Neural crest cell (in vitro differentiated cells): ENCODE data around the gene DIP2C. TPM values are rescaled to one million over a fixed set of nuclear protein-coding genes. Genes with fewer than 3 reads are reported as not detected.

ENCODE experiments used
- DNase-seq: peaks from one replicate; pipeline ENCODE4 v3.0.0; 2021; ENCODE audit warnings: low read depth, mixed read lengths, low spot score
- H3K27ac Mint-ChIP-seq: one replicate; pipeline ENCODE4 v1.8.0; 2021; ENCODE audit warnings: mild to moderate bottlenecking, mixed read lengths; ENCODE audit not compliant: unreplicated experiment
- H3K27me3 Mint-ChIP-seq: 2 replicates; pipeline ENCODE4 v1.8.0; 2021; ENCODE audit warnings: low read depth, mild to moderate bottlenecking, mixed read lengths
- H3K36me3 Mint-ChIP-seq: 2 replicates; pipeline ENCODE4 v1.8.0; 2021; ENCODE audit warnings: low read depth, mild to moderate bottlenecking, mixed read lengths
- H3K4me1 Mint-ChIP-seq: 2 replicates; pipeline ENCODE4 v1.8.0; 2021; ENCODE audit warnings: mixed read lengths
- H3K4me3 Mint-ChIP-seq: one replicate; pipeline ENCODE4 v1.8.0; 2021; ENCODE audit warnings: mild to moderate bottlenecking, mixed read lengths
- H3K9me3 Mint-ChIP-seq: 2 replicates; pipeline ENCODE4 v1.8.0; 2021; ENCODE audit warnings: mixed read lengths
- CTCF ChIP-seq: fragments of 200-600 bp; sonication (generic); conservative IDR thresholded peaks from 2 replicates; pipeline ENCODE4 v1.5.0; 2021; ENCODE audit warnings: antibody characterized with exemption, mild to moderate bottlenecking
- total RNA-seq: library from RNA; stranded (reverse); gene quantifications from 2 replicates; pipeline ENCODE4 v1.2.1, GENCODE V29; 2021

Gene DIP2C
- total RNA-seq, 1 donor from 2014 or later, result 21.7 TPM

GRCh38 chr10:234708-235406 lies 454.6 kb downstream of the DIP2C start:
- TF ChIP-seq CTCF, result no peak
- H3K4me3 Mint-ChIP-seq, result no peak overlapping the region
- H3K36me3 Mint-ChIP-seq, result peaks cover 7% of the 10 kb centered on the region
- no peaks in the 10 kb centered on the region for H3K9me3 Mint-ChIP-seq
- H3K27ac Mint-ChIP-seq, result peak overlapping the region; percentile 37
- no peaks in the 10 kb centered on the region for H3K4me1 Mint-ChIP-seq
- H3K27me3 Mint-ChIP-seq, result no peaks in the 10 kb centered on the region
- no peak for DNase-seq

DNA sequence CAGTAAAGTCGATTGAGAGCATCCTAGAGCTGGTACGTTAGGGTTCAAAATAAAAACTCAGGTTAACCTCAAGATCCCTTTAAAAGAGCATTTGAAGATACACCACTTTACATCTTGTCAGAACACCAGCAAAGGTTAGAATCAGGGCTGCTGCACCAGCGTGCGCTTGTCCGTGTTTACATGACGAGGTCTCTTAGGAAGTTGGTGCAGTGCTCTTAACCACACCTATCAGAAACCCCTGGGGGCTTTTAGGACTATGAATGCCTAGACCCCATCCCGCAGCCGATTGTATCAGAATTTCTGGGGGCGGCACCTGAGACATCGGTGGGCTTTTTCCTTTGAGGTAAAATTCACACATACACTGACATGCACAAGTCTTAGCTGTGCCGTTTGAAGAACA lies 456.6 kb downstream of the DIP2C start:
- H3K27ac Mint-ChIP-seq, result no peak overlapping the region
- H3K4me3 Mint-ChIP-seq, result no peak overlapping the region

DNA sequence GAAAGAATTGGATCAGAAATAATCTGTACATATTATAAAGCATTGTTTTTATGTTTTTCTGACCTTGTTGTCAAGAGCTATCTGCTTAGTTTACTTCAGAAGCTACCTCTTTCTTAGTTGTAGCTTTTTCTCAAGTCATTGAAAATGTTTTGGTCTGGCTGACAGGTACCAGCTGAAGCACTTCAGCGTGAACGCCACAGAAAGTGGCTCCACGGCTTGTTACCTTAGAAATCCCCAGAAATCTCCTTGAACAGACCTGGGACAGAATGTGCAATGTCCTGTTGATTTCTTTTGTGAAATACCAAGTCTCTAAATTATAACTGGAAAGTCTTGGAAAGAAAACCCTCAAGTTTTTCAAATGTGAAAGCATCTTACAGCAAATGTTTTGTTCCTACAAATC lies 457.4 kb downstream of the DIP2C start:
- H3K27me3 Mint-ChIP-seq, result no peaks in the 10 kb centered on the region
- DNase-seq, result no peak
- H3K4me3 Mint-ChIP-seq, result no peak overlapping the region
- H3K27ac Mint-ChIP-seq, result no peak overlapping the region
- no peaks in the 10 kb centered on the region for H3K4me1 Mint-ChIP-seq
- no peak for TF ChIP-seq CTCF
- peaks cover 3% of the 10 kb centered on the region for H3K36me3 Mint-ChIP-seq
- no peaks in the 10 kb centered on the region for H3K9me3 Mint-ChIP-seq

More for the DNA sequence above, 456.6 kb downstream of the DIP2C start:
- no peak for TF ChIP-seq CTCF
- Mint-ChIP-seq H3K4me1 (no peaks in the 10 kb centered on the region), H3K36me3 (peaks cover 3% of the 10 kb centered on the region), H3K9me3 (no peaks in the 10 kb centered on the region), H3K27me3 (no peaks in the 10 kb centered on the region)
- no peak for DNase-seq

DNA sequence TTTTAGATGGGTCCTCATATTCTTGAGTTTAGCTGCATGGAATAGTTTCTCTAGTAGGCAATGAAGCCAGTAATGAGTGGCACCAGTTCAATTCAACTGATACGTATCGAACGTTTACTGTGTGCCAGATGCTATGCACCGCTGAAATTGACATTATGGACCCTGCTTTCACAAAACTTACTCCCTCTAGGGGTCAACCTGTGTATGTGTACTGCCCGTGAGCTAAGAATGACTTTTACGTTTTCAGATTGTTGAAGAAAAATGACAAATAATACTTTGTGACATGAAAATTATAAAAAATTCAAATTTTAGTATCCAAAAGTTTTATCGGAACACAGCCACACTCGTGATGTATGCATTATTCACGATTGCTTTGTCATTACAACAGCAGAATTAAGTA lies 458.7 kb downstream of the DIP2C start:
- Mint-ChIP-seq H3K27me3 (no peaks in the 10 kb centered on the region), H3K36me3 (no peaks in the 10 kb centered on the region), H3K27ac (no peak overlapping the region), H3K4me1 (no peaks in the 10 kb centered on the region), H3K9me3 (no peaks in the 10 kb centered on the region), H3K4me3 (no peak overlapping the region)
- TF ChIP-seq CTCF, result peak; percentile 65
- DNase-seq, result no peak

DNA sequence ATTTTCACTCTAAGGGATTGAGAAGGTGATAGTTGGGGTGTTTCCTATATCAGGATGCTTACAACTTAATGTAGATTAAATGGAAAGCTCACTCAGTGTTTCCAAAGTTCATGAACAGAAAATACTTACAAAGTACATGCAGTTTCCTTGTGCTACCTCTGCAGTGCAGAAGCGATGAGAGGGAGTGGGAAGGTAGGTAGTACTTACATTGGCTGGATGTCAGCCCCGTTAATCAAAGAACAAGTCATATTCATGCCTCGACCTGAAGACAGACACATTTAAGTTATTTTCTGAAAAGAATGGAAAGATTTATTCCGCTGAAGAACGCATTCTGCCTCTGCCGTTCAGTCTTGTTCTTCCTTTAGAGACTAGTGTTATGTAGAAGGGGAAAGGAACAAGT lies 461.1 kb downstream of the DIP2C start:
- Mint-ChIP-seq H3K27ac (no peak overlapping the region), H3K9me3 (no peaks in the 10 kb centered on the region), H3K27me3 (no peaks in the 10 kb centered on the region), H3K4me1 (no peaks in the 10 kb centered on the region), H3K4me3 (no peak overlapping the region), H3K36me3 (no peaks in the 10 kb centered on the region)
- no peak for DNase-seq
- TF ChIP-seq CTCF, result no peak
